Endothelial cell of umbilical vein (primary cell): ENCODE results near the gene UHRF1. TPM values are rescaled to one million over a fixed set of nuclear protein-coding genes. Genes with fewer than 3 reads are reported as not detected.

Source experiments
- BruUV-seq: library from RNA; stranded (reverse); fragments of 400-500 nt; replicated peaks from 2 replicates; lab custom pipeline; 2021; lab: Mats Ljungman, UMichigan
- CTCF ChIA-PET: fragments of 300-600, 350-600 bp; sonication (Branson Sonifier 250); formaldehyde crosslinking; loops from one replicate; lab custom pipeline; 2021; ENCODE audit warnings: antibody characterized with exemption, inconsistent platforms; lab: Charles Lee
- POLR2A ChIA-PET: fragments of 300-600, 350-600 bp; sonication (Branson Sonifier 250); formaldehyde crosslinking; loops from one replicate; lab custom pipeline; 2021; ENCODE audit warnings: antibody characterized with exemption, inconsistent platforms; lab: Charles Lee
- DNase-seq: peaks from one replicate; pipeline ENCODE4 v3.0.0-alpha.2; 2011; ENCODE audit warnings: low read depth, low spot score
- FAIRE-seq: peaks from 2 replicates; lab custom pipeline; 2011; peaks lifted over from hg19 to GRCh38; lab: Jason Lieb, UNC
- H2AFZ ChIP-seq: 2 replicates; pipeline ENCODE4 v1.6.0; 2012; ENCODE audit warnings: low read depth, low read length, control low read depth, inconsistent platforms
- H3K27ac ChIP-seq: 2 replicates; pipeline ENCODE4 v1.5.1; 2011; ENCODE audit warnings: low read depth, mild to moderate bottlenecking, control low read depth, low read length, moderate library complexity; ENCODE audit not compliant: insufficient read depth
- H3K27me3 ChIP-seq, 2 experiments: 2 replicates each; pipeline versions ENCODE4 v1.6.0 to v1.6.1; 2011; ENCODE audit warnings: low read length in 2 of 2, mixed read lengths in 1 of 2; ENCODE audit not compliant: control insufficient read depth in 2 of 2, insufficient read depth in 2 of 2
- H3K36me3 ChIP-seq, 2 experiments: 2 replicates in 1 of 2; 3 replicates in 1 of 2; pipeline ENCODE4 v1.5.1; 2011; ENCODE audit warnings: low read length in 2 of 2, mild to moderate bottlenecking in 1 of 2, moderate library complexity in 1 of 2; ENCODE audit not compliant: control insufficient read depth in 2 of 2, insufficient read depth in 2 of 2; ENCODE audit errors: extremely low read depth in 1 of 2
- H3K4me1 ChIP-seq: 3 replicates; pipeline ENCODE4 v1.5.1; 2011; ENCODE audit warnings: mild to moderate bottlenecking, low read length; ENCODE audit not compliant: control insufficient read depth, insufficient read depth; ENCODE audit errors: extremely low read depth
- H3K4me2 ChIP-seq: 2 replicates; pipeline ENCODE4 v1.6.1; 2011; ENCODE audit warnings: low read length, control low read depth, mixed read lengths; ENCODE audit not compliant: insufficient read depth
- H3K4me3 ChIP-seq, 3 experiments: fragments of 200-600 bp in 1 of 3; sonication (generic), shearing (Covaris generic) in 1 of 3; replicated peaks in 1 of 3; 2 replicates each; pipeline ENCODE4 v1.5.1; 2011 to 2016; ENCODE audit warnings: control low read depth in 3 of 3, low read length in 3 of 3, mild to moderate bottlenecking in 2 of 3, inconsistent platforms in 1 of 3, low read depth in 1 of 3, moderate library complexity in 1 of 3; ENCODE audit not compliant: insufficient read depth in 1 of 3
- H3K79me2 ChIP-seq: 2 replicates; pipeline ENCODE4 v1.6.0; 2012; ENCODE audit warnings: low read length, inconsistent platforms; ENCODE audit not compliant: control insufficient read depth, insufficient read depth
- H3K9ac ChIP-seq: replicated peaks from 2 replicates; pipeline ENCODE3; 2011; ENCODE audit warnings: low read length, control low read depth; ENCODE audit not compliant: insufficient read depth; ENCODE audit errors: extremely low read depth
- H3K9me1 ChIP-seq: replicated peaks from 3 replicates; pipeline ENCODE4 v1.6.0; 2011; ENCODE audit warnings: mild to moderate bottlenecking, low read length; ENCODE audit not compliant: control insufficient read depth, insufficient read depth; ENCODE audit errors: extremely low read depth
- H3K9me3 ChIP-seq: replicated peaks from 2 replicates; pipeline ENCODE4 v1.5.1; 2012; ENCODE audit warnings: low read length, inconsistent platforms; ENCODE audit not compliant: control insufficient read depth, insufficient read depth
- H4K20me1 ChIP-seq: replicated peaks from 2 replicates; pipeline ENCODE3; 2011; ENCODE audit warnings: mild to moderate bottlenecking, low read length; ENCODE audit not compliant: control insufficient read depth, insufficient read depth; ENCODE audit errors: extremely low read depth
- EZH2 ChIP-seq: IDR thresholded peaks from 2 replicates; pipeline ENCODE4 v1.6.1; 2012; ENCODE audit warnings: borderline replicate concordance, low read depth, mild to moderate bottlenecking, moderate library complexity, low read length, inconsistent platforms; ENCODE audit not compliant: severe bottlenecking
- FOS ChIP-seq: IDR thresholded peaks from 2 replicates; pipeline ENCODE4 v1.6.1; 2011; ENCODE audit warnings: mild to moderate bottlenecking, low read length, moderate library complexity, borderline replicate concordance; ENCODE audit not compliant: insufficient read depth
- GATA2 ChIP-seq: IDR thresholded peaks from 2 replicates; pipeline ENCODE4 v1.7.0; 2011; ENCODE audit warnings: low read depth, mild to moderate bottlenecking, moderate library complexity, mixed read lengths, low read length; ENCODE audit not compliant: insufficient read length, insufficient read depth
- JUN ChIP-seq: IDR thresholded peaks from 2 replicates; pipeline ENCODE4 v1.6.1; 2011; ENCODE audit warnings: borderline replicate concordance, low read depth; ENCODE audit not compliant: insufficient read length, insufficient read depth
- MYC ChIP-seq: IDR thresholded peaks from one replicate; pipeline ENCODE4 v1.6.1; 2011; ENCODE audit warnings: mild to moderate bottlenecking, low read depth, low read length
- POLR2A ChIP-seq: IDR thresholded peaks from 2 replicates; pipeline ENCODE4 v1.6.1; 2012; ENCODE audit warnings: low read depth, mild to moderate bottlenecking, control low read depth, low read length
- POLR2AphosphoS5 ChIP-seq: IDR thresholded peaks from 2 replicates; pipeline ENCODE4 v1.6.1; 2012; ENCODE audit warnings: low read depth, mild to moderate bottlenecking, control low read depth, low read length, moderate library complexity; ENCODE audit not compliant: insufficient read depth
- dilution Hi-C: fragments of 300-500 bp; cut with MboI; formaldehyde crosslinking; loops from one replicate; pipeline ENCODE4 v1.15.0; 2019; ENCODE audit warnings: low sequenced_read_pairs; ENCODE audit not compliant: extremely low pct_ligation_motif_present
- intact Hi-C: fragments of 100-400 bp; cut with micrococcal nuclease; formaldehyde crosslinking; loops from one replicate; pipeline ENCODE4 v1.10.0; 2022
- polyA plus RNA-seq, 4 experiments: library from polyadenylated mRNA; depleted of rRNA in 3 of 4; stranded (reverse) in 3 of 4; unstranded in 1 of 4; fragments of >200 nt; gene quantifications; 2 replicates each; pipeline versions ENCODE4 v1.2.1 to v1.2.3, GENCODE V29; 2011 to 2012; ENCODE audit warnings: missing spikeins in 1 of 4
- total RNA-seq: library from RNA; stranded (reverse); gene quantifications from 2 replicates; pipeline ENCODE4 v1.2.3, GENCODE V29; 2021
- TF ChIP-seq, protein P1 (sequence below), 2 donors: IDR thresholded peaks; 1 replicate in 1 of 2; 2 replicates in 1 of 2; pipeline ENCODE4 v1.5.1; 2011; ENCODE audit warnings: low read length in 2 of 2, mild to moderate bottlenecking in 2 of 2, moderate library complexity in 2 of 2, control low read depth in 1 of 2, inconsistent platforms in 1 of 2, low read depth in 1 of 2; ENCODE audit not compliant: insufficient read depth in 1 of 2; ENCODE audit errors: extremely low read depth in 1 of 2
- TF ChIP-seq, protein P2 (sequence below): IDR thresholded peaks from 2 replicates; pipeline ENCODE4 v1.6.1; 2011; ENCODE audit not compliant: insufficient read depth, insufficient read length

UHRF1 gene
- total and polyA plus RNA-seq, 2 donors (not counting 3 experiments of a cell fraction or from before 2014, with no cell fraction given): 13.3 to 76.8 TPM

DNA sequence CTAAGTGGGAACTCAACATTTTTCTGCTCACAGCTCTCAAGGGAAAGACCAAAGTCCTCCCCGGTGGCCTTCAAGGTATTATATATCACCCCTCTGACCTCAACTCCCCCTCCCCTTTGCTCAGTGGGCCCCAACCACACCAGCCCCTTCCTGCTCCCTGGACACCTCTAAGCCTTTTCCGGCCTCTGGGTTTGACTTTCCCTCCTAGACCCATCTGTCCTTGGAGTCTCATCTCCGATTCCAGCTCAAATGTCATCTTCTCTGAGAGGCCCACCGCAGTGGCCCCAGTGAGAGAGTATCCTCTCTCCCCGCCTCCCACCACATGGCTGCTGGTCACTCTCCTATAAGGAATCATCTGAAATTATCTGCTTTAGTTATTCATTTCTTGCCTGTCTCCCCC, 941 bp upstream of the UHRF1 start:
- TF ChIP-seq, protein P1, sequence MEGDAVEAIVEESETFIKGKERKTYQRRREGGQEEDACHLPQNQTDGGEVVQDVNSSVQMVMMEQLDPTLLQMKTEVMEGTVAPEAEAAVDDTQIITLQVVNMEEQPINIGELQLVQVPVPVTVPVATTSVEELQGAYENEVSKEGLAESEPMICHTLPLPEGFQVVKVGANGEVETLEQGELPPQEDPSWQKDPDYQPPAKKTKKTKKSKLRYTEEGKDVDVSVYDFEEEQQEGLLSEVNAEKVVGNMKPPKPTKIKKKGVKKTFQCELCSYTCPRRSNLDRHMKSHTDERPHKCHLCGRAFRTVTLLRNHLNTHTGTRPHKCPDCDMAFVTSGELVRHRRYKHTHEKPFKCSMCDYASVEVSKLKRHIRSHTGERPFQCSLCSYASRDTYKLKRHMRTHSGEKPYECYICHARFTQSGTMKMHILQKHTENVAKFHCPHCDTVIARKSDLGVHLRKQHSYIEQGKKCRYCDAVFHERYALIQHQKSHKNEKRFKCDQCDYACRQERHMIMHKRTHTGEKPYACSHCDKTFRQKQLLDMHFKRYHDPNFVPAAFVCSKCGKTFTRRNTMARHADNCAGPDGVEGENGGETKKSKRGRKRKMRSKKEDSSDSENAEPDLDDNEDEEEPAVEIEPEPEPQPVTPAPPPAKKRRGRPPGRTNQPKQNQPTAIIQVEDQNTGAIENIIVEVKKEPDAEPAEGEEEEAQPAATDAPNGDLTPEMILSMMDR (IDR thresholded peaks at IDR 0.05; ENCODE audit: extremely low read depth in 1 of 2, insufficient read depth in 1 of 2, low read depth in 1 of 2, low read length in 2 of 2): no peak
- TF ChIP-seq POLR2AphosphoS5 (no peak), GATA2 (no peak), JUN (no peak), EZH2 (no peak), POLR2A (no peak), MYC (no peak), FOS (no peak)
- TF ChIP-seq, protein P2, sequence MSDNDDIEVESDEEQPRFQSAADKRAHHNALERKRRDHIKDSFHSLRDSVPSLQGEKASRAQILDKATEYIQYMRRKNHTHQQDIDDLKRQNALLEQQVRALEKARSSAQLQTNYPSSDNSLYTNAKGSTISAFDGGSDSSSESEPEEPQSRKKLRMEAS: no peak
- DNase-seq: no peak
- CTCF ChIA-PET: interaction anchor here (2.7 kb wide), 1 partner anchor 98 kb away, joined by 13 read pairs; no protein-coding TSS in a partner anchor
- POLR2A ChIA-PET: no interaction called here
- no peaks in the 10 kb centered on the region for H3K9me1 ChIP-seq
- H3K4me2 ChIP-seq: no peak overlapping the region
- H3K36me3 ChIP-seq: no peaks in the 10 kb centered on the region
- peaks cover 19% of the 10 kb centered on the region for H3K4me1 ChIP-seq
- H3K9ac ChIP-seq: no peak overlapping the region
- H3K27me3 ChIP-seq: no peaks in the 10 kb centered on the region
- H4K20me1 ChIP-seq: no peaks in the 10 kb centered on the region
- H3K9me3 ChIP-seq: no peaks in the 10 kb centered on the region
- peaks cover 26% of the 10 kb centered on the region for H3K79me2 ChIP-seq
- H3K4me3 ChIP-seq: no peak overlapping the region
- no peak overlapping the region for H3K27ac ChIP-seq
- intact Hi-C loops (no loop called here), dilution Hi-C loops (no loop called here)
- no peak for FAIRE-seq
- no peak overlapping the region for H2AFZ ChIP-seq
- no TSS peak for BruUV-seq
